Neural cell (in vitro differentiated cells): ENCODE data around the gene RALB.
A peak's percentile ranks its signal among the peaks of the same experiment; 100 is the strongest.

Experiments used
- CTCF ChIP-seq: fragments of 450-650 bp; IDR thresholded peaks from 2 replicates; pipeline ENCODE4 v1.5.1; 2014; ENCODE audit warnings: antibody characterized with exemption, mild to moderate bottlenecking, moderate library complexity; ENCODE audit not compliant: poor library complexity, severe bottlenecking
- EP300 ChIP-seq: fragments of 450-650 bp; conservative IDR thresholded peaks from 2 replicates; pipeline ENCODE4 v1.6.1; 2014; ENCODE audit warnings: antibody characterized with exemption, mild to moderate bottlenecking, moderate library complexity; ENCODE audit not compliant: poor library complexity, severe bottlenecking
- EZH2 ChIP-seq: fragments of 200-600, 300-800 bp; shearing (Covaris generic), sonication (generic); IDR thresholded peaks from 2 replicates; pipeline ENCODE4 v1.6.1; 2014; ENCODE audit warnings: antibody characterized with exemption, low read length, borderline replicate concordance, mild to moderate bottlenecking; ENCODE audit not compliant: insufficient read depth, poor library complexity, severe bottlenecking
- REST ChIP-seq: IDR thresholded peaks from 2 replicates; pipeline ENCODE4 v1.6.1; 2012; ENCODE audit warnings: borderline replicate concordance
- SMC3 ChIP-seq: fragments of 450-650 bp; conservative IDR thresholded peaks from 2 replicates; pipeline ENCODE4 v1.6.1; 2014; ENCODE audit warnings: antibody characterized with exemption, mild to moderate bottlenecking, moderate library complexity; ENCODE audit not compliant: poor library complexity

DNA sequence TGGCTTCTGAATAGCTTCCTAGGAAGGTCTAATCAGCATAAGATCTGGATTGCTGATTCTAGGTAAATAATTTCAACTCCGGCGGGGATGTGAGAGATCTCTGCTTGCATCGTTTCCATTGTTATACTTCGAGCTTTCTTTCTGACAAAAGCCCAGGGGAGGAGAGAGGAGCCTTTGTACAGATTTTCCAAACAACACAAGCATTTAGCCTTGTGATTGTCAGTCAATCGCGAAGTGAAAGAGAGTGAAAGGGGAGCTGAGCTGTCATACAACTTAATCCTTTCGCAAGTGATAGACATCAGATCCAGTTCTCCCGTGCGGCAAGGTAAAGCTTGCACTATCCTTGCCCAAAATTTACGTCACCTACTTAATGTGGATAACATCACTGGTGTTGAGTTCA is 26.2 kb downstream of the RALB start:
- no peak for TF ChIP-seq CTCF
- no peak for TF ChIP-seq SMC3
- peak; percentile 21 for TF ChIP-seq EP300
- peak; percentile 27 for TF ChIP-seq REST
- TF ChIP-seq EZH2 = no peak
